Measurements from ENCODE around the gene LIN7B. TPM values are rescaled to one million over a fixed set of nuclear protein-coding genes. Genes with fewer than 3 reads are reported as not detected.
"Not testable (repeated sequence)": the region's sequence is repeated elsewhere in the genome, so short reads cannot be mapped to it uniquely, and the experiment has no call there.

Gene LIN7B
- total and polyA plus RNA-seq, 3 experiments from 2014 or later = 4.0 to 8.1 (median 5.1) TPM

DNA sequence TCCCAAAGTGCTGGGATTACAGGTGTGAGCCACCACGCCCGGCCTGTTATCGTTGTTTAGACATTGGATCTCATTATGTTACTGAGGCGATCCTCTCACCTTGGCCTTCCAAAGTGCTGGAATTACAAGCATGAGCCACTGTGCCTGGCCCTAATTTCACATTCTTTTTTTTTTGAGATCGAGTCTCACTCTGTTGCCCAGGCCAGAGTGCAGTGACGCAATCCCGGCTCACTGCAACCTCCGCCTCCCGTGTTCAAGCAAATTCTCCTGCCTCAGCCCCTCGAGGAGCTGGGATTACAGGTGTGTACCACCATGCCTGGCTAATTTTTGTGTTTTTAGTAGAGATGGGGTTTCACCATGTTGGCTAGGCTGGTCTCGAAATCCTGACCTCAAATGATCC is 9.1 kb downstream of the LIN7B start:
- H3K36me3 ChIP-seq (ENCODE audit: insufficient read depth, low read length); CTCF ChIA-PET; H3K27me3 ChIP-seq (ENCODE audit: insufficient read depth, low read length, poor library complexity, severe bottlenecking); H3K4me1 ChIP-seq (ENCODE audit: insufficient read depth, low read length); H3K27me3 Mint-ChIP-seq; H3K27ac ChIP-seq (ENCODE audit: low read depth, low read length); DNase-seq; H3K36me3 Mint-ChIP-seq; H3K4me3 ChIP-seq (ENCODE audit: low read length); H3K27ac Mint-ChIP-seq; POLR2A ChIA-PET; H3K9me3 Mint-ChIP-seq; H3K9me3 ChIP-seq (ENCODE audit: low read length): not testable (repeated sequence)
- Mint-ChIP-seq H3K4me3 (peak overlapping the region in 1 of 7 donors; percentile 76), H3K4me1 (peaks cover 14 to 24% (median 16%) of the 10 kb centered on the region in 3 donors)

DNA sequence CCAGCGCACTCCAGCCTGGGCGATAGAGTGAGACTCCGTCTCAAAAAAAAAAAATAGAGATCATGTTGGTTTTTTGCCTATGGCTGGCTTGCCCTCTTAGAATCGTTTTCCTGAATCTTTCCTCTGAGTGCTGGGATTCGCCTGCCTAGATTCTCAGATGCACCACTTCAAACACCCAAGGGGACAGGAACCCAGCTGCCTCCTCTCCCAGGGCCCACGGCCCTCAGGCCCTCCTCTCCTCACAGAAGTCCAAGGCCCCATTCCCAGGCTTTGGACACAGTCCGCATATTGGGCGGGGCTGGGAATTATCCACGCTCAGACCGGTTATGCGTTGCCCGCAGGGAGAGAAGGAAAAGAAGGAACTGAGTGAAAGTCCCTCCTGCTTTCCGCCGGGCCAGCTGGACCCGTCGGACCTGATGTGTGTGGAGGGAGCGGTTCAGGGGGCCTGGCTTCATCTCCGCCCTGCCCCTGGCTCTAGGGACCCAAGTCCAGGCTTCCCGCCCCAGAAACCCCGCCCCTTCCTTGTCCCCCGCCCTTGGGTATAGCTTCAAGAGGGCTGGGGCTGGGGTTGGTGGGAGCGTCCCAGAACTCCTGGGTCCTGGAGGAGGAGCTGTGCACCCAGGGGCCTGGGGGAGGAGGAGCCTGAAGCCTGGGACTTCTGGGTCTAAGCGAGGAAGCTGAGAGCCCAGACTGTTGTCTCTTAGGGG is 11.0 kb downstream of the LIN7B start:
- DNase-seq = no peak
- peaks cover 0 to 3% of the 10 kb centered on the region in 2 donors for H3K27me3 Mint-ChIP-seq
- ChIA-PET POLR2A (interaction anchor here (0.5 kb wide), 1 partner anchor 8 kb away, joined by 3 read pairs; no protein-coding TSS in a partner anchor), CTCF (interaction anchor here (0.8 to 1.4 kb wide), 4 partner anchors 10 to 132 kb away, joined by 3 to 4 read pairs (median 3); partner anchors contain the start of genes GYS1 and RUVBL2)
- H3K4me3 Mint-ChIP-seq = no peak overlapping the region
- H3K4me1 Mint-ChIP-seq = peaks cover 19 to 24% (median 21%) of the 10 kb centered on the region in 3 donors
- H3K36me3 Mint-ChIP-seq = no peaks in the 10 kb centered on the region
- H3K36me3 ChIP-seq (ENCODE audit: insufficient read depth, low read length) = no peaks in the 10 kb centered on the region
- no peaks in the 10 kb centered on the region for H3K9me3 ChIP-seq (ENCODE audit: low read length)
- no peak overlapping the region for H3K27ac Mint-ChIP-seq
- peaks cover 12% of the 10 kb centered on the region for H3K4me1 ChIP-seq (ENCODE audit: insufficient read depth, low read length)
- no peaks in the 10 kb centered on the region for H3K27me3 ChIP-seq (ENCODE audit: insufficient read depth, low read length, poor library complexity, severe bottlenecking)
- no peaks in the 10 kb centered on the region for H3K9me3 Mint-ChIP-seq
- no peak overlapping the region for H3K27ac ChIP-seq (ENCODE audit: low read depth, low read length)
- no peak overlapping the region for H3K4me3 ChIP-seq (ENCODE audit: low read length)

DNA sequence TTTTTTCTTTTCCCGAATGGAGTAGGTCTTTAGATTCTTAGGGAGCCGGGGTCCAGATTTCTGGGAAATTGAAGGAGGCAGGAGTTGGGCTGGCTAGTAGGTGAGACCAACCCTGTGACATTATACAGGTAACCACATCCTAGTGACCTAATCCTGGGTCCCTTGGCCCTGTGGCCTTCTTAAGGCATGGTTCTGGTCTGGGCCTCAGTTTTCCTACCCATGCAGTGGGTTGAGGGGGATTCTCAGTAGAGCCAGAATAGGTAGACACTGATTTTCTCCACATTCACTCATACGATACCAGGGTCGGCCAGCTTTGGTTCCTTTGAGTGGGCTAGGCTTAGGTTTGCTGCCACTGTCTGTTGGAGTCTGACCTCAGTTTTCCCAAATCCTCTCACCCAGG is 12.4 kb downstream of the LIN7B start:
- no peak overlapping the region for H3K27ac Mint-ChIP-seq
- Histone ChIP-seq H3K27ac (ENCODE audit: low read depth, low read length) (no peak overlapping the region), H3K27me3 (ENCODE audit: insufficient read depth, low read length, poor library complexity, severe bottlenecking) (no peaks in the 10 kb centered on the region), H3K4me1 (ENCODE audit: insufficient read depth, low read length) (peaks cover 12% of the 10 kb centered on the region), H3K4me3 (ENCODE audit: low read length) (no peak overlapping the region), H3K9me3 (ENCODE audit: low read length) (no peaks in the 10 kb centered on the region), H3K36me3 (ENCODE audit: insufficient read depth, low read length) (no peaks in the 10 kb centered on the region)
- H3K27me3 Mint-ChIP-seq = peaks cover 0 to 3% of the 10 kb centered on the region in 2 donors
- ChIA-PET CTCF (interaction anchor here (0.7 to 1.7 kb wide), 3 partner anchors 13 to 305 kb away, joined by 3 to 5 read pairs (median 4); partner anchors contain the start of gene LIN7B), POLR2A (interaction anchor here (2.9 kb wide), 1 partner anchor 12 kb away, joined by 15 read pairs; the partner anchor contains the start of gene LIN7B)
- peaks cover 11 to 15% (median 14%) of the 10 kb centered on the region in 3 donors for H3K4me1 Mint-ChIP-seq
- H3K36me3 Mint-ChIP-seq = no peaks in the 10 kb centered on the region
- no peaks in the 10 kb centered on the region for H3K9me3 Mint-ChIP-seq
- no peak for DNase-seq
- H3K4me3 Mint-ChIP-seq = no peak overlapping the region

DNA sequence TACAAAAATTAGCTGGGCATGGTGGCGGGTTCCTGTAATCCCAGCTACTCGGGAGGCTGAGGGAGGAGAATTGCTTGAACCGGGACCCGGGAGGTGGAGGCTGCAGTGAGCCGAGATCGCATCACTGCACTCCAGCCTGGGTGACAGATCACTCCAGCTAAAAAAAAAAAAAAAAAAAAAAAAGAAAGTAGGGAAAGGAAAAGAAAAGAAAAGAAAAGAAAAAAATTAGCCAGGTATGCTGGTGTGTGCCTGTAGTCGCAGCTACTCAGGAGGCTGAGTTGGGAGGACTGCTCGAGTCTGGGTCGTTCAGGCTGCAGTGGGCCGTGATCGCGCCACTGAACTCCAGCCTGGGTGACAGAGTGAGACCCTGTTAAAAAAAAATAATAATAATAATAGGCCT is 13.1 kb downstream of the LIN7B start:
- CTCF ChIA-PET = interaction anchor here (0.7 to 3.9 kb wide), 11 partner anchors 8 to 332 kb away, joined by 3 to 16 read pairs (median 4); partner anchors contain the start of genes GYS1, LIN7B, PPFIA3 and RUVBL2

DNA sequence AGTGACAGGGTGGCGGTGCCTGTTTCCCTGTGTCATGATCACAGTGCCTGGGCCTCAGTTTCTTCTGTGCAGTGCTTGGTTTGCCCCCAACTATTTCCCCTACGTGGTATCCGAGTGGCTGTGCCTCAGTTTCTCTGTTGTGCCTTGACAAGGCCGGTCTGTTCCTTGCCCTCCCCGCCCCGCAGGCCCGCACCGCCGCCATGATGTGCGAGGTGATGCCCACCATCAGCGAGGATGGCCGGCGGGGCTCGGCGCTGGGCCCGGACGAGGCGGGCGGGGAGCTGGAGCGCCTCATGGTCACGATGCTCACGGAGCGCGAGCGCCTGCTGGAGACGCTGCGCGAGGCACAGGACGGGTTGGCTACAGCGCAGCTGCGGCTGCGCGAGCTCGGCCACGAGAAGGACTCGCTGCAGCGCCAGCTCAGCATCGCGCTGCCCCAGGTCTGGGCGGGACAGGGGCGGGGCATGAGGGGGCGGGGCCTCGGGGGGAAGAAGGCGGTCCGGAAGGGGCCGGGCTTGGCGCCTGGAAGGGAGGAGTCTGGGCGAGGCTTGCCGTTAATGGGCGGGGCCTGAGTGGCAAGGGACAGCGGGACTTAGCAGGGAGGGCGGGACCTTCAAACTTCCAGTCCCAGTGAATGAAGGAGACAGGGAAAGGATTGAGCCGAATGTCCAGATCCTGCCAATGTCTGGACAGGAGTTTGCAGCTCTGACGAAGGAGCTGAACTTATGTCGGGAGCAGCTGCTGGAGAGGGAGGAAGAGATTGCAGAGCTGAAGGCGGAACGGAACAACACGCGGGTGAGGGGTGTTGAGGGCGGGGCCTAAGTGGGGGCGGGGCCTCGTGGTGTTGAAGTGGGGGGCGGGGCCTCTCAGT is 13.7 kb downstream of the LIN7B start:
- ChIA-PET CTCF (interaction anchor here (0.9 to 3.9 kb wide), 10 partner anchors 8 to 333 kb away, joined by 3 to 16 read pairs (median 4); partner anchors contain the start of genes GYS1, LIN7B, PPFIA3 and RUVBL2), POLR2A (interaction anchor here (0.7 to 2.9 kb wide), 3 partner anchors 11 to 134 kb away, joined by 3 to 15 read pairs (median 5); partner anchors contain the start of genes GYS1, LIN7B and RUVBL2)
- H3K9me3 Mint-ChIP-seq = no peaks in the 10 kb centered on the region
- DNase-seq = peak; percentile 91 to 95 (median 94)
- Histone ChIP-seq H3K4me3 (ENCODE audit: low read length) (peak overlapping the region; percentile 73), H3K9me3 (ENCODE audit: low read length) (no peaks in the 10 kb centered on the region), H3K36me3 (ENCODE audit: insufficient read depth, low read length) (no peaks in the 10 kb centered on the region), H3K4me1 (ENCODE audit: insufficient read depth, low read length) (peaks cover 12% of the 10 kb centered on the region), H3K27me3 (ENCODE audit: insufficient read depth, low read length, poor library complexity, severe bottlenecking) (no peaks in the 10 kb centered on the region), H3K27ac (ENCODE audit: low read depth, low read length) (peak overlapping the region; percentile 59)
- H3K4me1 Mint-ChIP-seq = peaks cover 11 to 19% (median 17%) of the 10 kb centered on the region in 3 donors
- peaks cover 0 to 3% of the 10 kb centered on the region in 2 donors for H3K27me3 Mint-ChIP-seq
- peak overlapping the region; percentile 64 to 93 (median 91) for H3K4me3 Mint-ChIP-seq
- H3K27ac Mint-ChIP-seq = peak overlapping the region in 7 of 8 donors; percentile 8 to 92 (median 89)
- no peaks in the 10 kb centered on the region for H3K36me3 Mint-ChIP-seq

More for the DNA sequence above, 13.1 kb downstream of the LIN7B start:
- not testable (repeated sequence) for H3K4me3 ChIP-seq (ENCODE audit: low read length); H3K36me3 Mint-ChIP-seq; H3K9me3 Mint-ChIP-seq; H3K27me3 Mint-ChIP-seq; DNase-seq; H3K27ac ChIP-seq (ENCODE audit: low read depth, low read length); H3K36me3 ChIP-seq (ENCODE audit: insufficient read depth, low read length); H3K9me3 ChIP-seq (ENCODE audit: low read length); H3K27me3 ChIP-seq (ENCODE audit: insufficient read depth, low read length, poor library complexity, severe bottlenecking)
- POLR2A ChIA-PET = interaction anchor here (1.8 to 2.9 kb wide), 2 partner anchors 13 to 134 kb away, joined by 5 to 15 read pairs; partner anchors contain the start of genes GYS1, LIN7B and RUVBL2
- H3K4me1 ChIP-seq (ENCODE audit: insufficient read depth, low read length) = peaks cover 12% of the 10 kb centered on the region
- peaks cover 11 to 15% (median 14%) of the 10 kb centered on the region in 3 donors for H3K4me1 Mint-ChIP-seq
- peak overlapping the region in 1 of 7 donors; percentile 92 for H3K4me3 Mint-ChIP-seq
- peak overlapping the region in 1 of 8 donors; percentile 66 for H3K27ac Mint-ChIP-seq

DNA sequence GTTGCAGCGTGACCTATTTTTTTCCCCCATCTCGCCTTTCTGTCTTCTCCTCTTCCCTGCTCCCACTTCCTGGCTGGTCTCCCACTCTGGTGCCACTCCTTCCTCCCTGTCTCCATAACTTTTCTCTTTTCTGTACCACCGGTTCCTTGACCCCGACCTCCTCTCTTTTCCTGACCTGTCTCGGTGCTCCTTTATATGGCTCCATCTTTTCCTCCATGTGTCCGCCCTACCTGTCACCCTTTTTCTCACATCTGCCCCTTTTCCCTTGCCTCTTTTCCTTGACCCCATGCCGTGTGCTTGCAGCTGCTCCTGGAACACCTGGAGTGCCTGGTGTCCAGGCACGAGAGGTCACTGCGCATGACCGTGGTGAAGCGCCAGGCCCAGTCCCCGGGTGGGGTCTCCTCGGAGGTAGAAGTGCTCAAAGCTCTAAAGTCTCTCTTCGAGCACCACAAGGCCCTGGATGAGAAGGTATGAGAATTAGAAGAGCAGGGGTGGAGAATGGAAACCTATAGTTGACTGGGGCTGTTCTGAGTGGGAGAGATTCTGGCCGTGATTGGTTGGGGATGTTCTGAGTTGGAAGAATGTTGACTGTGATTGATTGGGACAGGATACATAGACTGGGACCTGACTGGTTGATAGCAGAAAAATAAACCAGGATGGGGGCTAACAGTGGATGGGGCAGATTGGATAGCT is 14.5 kb downstream of the LIN7B start:
- Histone ChIP-seq H3K27me3 (ENCODE audit: insufficient read depth, low read length, poor library complexity, severe bottlenecking) (no peaks in the 10 kb centered on the region), H3K9me3 (ENCODE audit: low read length) (no peaks in the 10 kb centered on the region), H3K4me1 (ENCODE audit: insufficient read depth, low read length) (peaks cover 12% of the 10 kb centered on the region), H3K27ac (ENCODE audit: low read depth, low read length) (peak overlapping the region; percentile 59), H3K4me3 (ENCODE audit: low read length) (peak overlapping the region; percentile 73), H3K36me3 (ENCODE audit: insufficient read depth, low read length) (no peaks in the 10 kb centered on the region)
- ChIA-PET POLR2A (interaction anchor here (0.7 to 2.9 kb wide), 3 partner anchors 12 to 135 kb away, joined by 3 to 15 read pairs (median 5); partner anchors contain the start of genes GYS1, LIN7B and RUVBL2), CTCF (interaction anchor here (1.0 to 3.9 kb wide), 7 partner anchors 14 to 135 kb away, joined by 3 to 16 read pairs (median 5); partner anchors contain the start of genes GYS1, LIN7B and RUVBL2)
- no peaks in the 10 kb centered on the region for H3K36me3 Mint-ChIP-seq
- DNase-seq = no peak
- peaks cover 0 to 6% of the 10 kb centered on the region in 2 donors for H3K27me3 Mint-ChIP-seq
- H3K4me3 Mint-ChIP-seq = peak overlapping the region; percentile 45 to 93 (median 90)
- H3K9me3 Mint-ChIP-seq = no peaks in the 10 kb centered on the region
- peaks cover 15 to 26% (median 20%) of the 10 kb centered on the region in 3 donors for H3K4me1 Mint-ChIP-seq
- peak overlapping the region in 2 of 8 donors; percentile 8 to 47 for H3K27ac Mint-ChIP-seq

DNA sequence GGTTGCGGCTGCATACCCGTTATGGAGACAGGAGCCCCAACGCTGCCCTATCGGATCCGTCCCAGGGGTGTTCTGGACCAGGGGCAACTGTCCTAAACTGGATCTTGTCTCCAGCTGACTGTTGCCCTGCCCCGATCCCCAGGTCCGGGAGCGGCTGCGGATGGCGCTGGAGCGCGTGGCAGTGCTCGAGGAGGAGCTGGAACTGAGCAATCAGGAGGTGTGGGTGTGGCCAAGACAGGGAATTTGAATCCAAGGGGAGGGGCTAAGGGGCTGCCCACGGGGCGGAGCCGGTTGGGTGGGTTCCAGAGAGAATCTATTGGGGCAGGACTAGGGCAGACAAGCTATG is 15.0 kb downstream of the LIN7B start:
- Mint-ChIP-seq H3K4me1 (peaks cover 18 to 29% (median 20%) of the 10 kb centered on the region in 3 donors), H3K27me3 (peaks cover 0 to 9% of the 10 kb centered on the region in 2 donors), H3K9me3 (no peaks in the 10 kb centered on the region), H3K36me3 (no peaks in the 10 kb centered on the region), H3K4me3 (peak overlapping the region in 4 of 7 donors; percentile 15 to 48 (median 37)), H3K27ac (peak overlapping the region in 2 of 8 donors; percentile 32 to 39)
- Histone ChIP-seq H3K9me3 (ENCODE audit: low read length) (no peaks in the 10 kb centered on the region), H3K27me3 (ENCODE audit: insufficient read depth, low read length, poor library complexity, severe bottlenecking) (no peaks in the 10 kb centered on the region), H3K4me1 (ENCODE audit: insufficient read depth, low read length) (peaks cover 16% of the 10 kb centered on the region), H3K27ac (ENCODE audit: low read depth, low read length) (peak overlapping the region; percentile 59), H3K4me3 (ENCODE audit: low read length) (peak overlapping the region; percentile 73), H3K36me3 (ENCODE audit: insufficient read depth, low read length) (no peaks in the 10 kb centered on the region)
- DNase-seq = no peak
- ChIA-PET CTCF (interaction anchor here (1.2 to 3.9 kb wide), 4 partner anchors 15 to 32 kb away, joined by 3 to 16 read pairs (median 12); partner anchors contain the start of gene LIN7B), POLR2A (interaction anchor here (1.8 to 2.9 kb wide), 2 partner anchors 15 to 136 kb away, joined by 5 to 15 read pairs; partner anchors contain the start of genes GYS1, LIN7B and RUVBL2)
